EH (cell line): ENCODE data around the gene PGPEP1.
"Not testable (repeated sequence)": the region's sequence is repeated elsewhere in the genome, so short reads cannot be mapped to it uniquely, and the experiment has no call there.

ENCODE experiments used
- DNase-seq: peaks from one replicate; pipeline ENCODE4 v3.0.0-alpha.2; 2015; ENCODE audit warnings: low read depth

Gene PGPEP1

GRCh38 chr19:18390065-18390907 is 49.9 kb downstream of the PGPEP1 start:
- DNase-seq, result no peak

GRCh38 chr19:18391509-18392075 is 51.2 kb downstream of the PGPEP1 start:
- DNase-seq, result no peak

GRCh38 chr19:18392417-18392816 is 52.0 kb downstream of the PGPEP1 start:
- no peak for DNase-seq

GRCh38 chr19:18392926-18393325 is 52.5 kb downstream of the PGPEP1 start:
- no peak for DNase-seq

- DNase-seq, result no peak
These were observed 53.4 kb downstream of the PGPEP1 start for GRCh38 chr19:18393836-18394235.

GRCh38 chr19:18396471-18397241 is 56.3 kb downstream of the PGPEP1 start:
- DNase-seq, result no peak

- DNase-seq, result no peak
These were observed 57.1 kb downstream of the PGPEP1 start, which contains the start of gene LRRC25 for GRCh38 chr19:18397242-18398202. Gene LRRC25 (minus strand): TSS chr19:18397622. CDS start chr19:18396963, 659 bp downstream.

GRCh38 chr19:18399008-18399407 is 58.6 kb downstream of the PGPEP1 start:
- peak; percentile 84 for DNase-seq

- DNase-seq, result peak; percentile 80
These were observed 61.2 kb downstream of the PGPEP1 start for GRCh38 chr19:18401580-18402112.

GRCh38 chr19:18402455-18403248 is 62.3 kb downstream of the PGPEP1 start:
- not testable (repeated sequence) for DNase-seq

GRCh38 chr19:18405754-18406153 is 65.4 kb downstream of the PGPEP1 start:
- DNase-seq, result not testable (repeated sequence)

- DNase-seq, result no peak
These were observed 66.4 kb downstream of the PGPEP1 start for GRCh38 chr19:18406749-18407148.

GRCh38 chr19:18408053-18408476 is 67.7 kb downstream of the PGPEP1 start:
- DNase-seq, result no peak

- DNase-seq, result no peak
These were observed 72.3 kb downstream of the PGPEP1 start for GRCh38 chr19:18412610-18413239.

- peak; percentile 56 for DNase-seq
These were observed 74.2 kb downstream of the PGPEP1 start for GRCh38 chr19:18414504-18415177.

- peak; percentile 85 for DNase-seq
These were observed 74.9 kb downstream of the PGPEP1 start for GRCh38 chr19:18415178-18415867.

- DNase-seq, result peak; percentile 92
These were observed 76.4 kb downstream of the PGPEP1 start for GRCh38 chr19:18416778-18417249.

- DNase-seq, result peak; percentile 91
These were observed 77.0 kb downstream of the PGPEP1 start for GRCh38 chr19:18417250-18418028.
